Upper lobe of left lung (tissue), 4 donors: ENCODE data around the gene CD200R1L.

Experiments
- CTCF ChIP-seq, 6 experiments: fragments of 450-650 bp in 4 of 6; fragments of 200-600 bp in 2 of 6; sonication (generic) in 2 of 6; IDR thresholded peaks; one replicate each; pipeline ENCODE4 v1.5.1; 2016 to 2019; ENCODE audit warnings: antibody characterized with exemption in 6 of 6
- POLR2A ChIP-seq, 4 donors: fragments of 450-650 bp; IDR thresholded peaks; one replicate each; pipeline ENCODE4 v1.5.1; 2016 to 2017; ENCODE audit warnings: antibody characterized with exemption in 4 of 4, mild to moderate bottlenecking in 2 of 4
- POLR2AphosphoS5 ChIP-seq, 2 donors: sonication (generic); formaldehyde crosslinking; IDR thresholded peaks; one replicate each; pipeline ENCODE4 v1.5.1; 2017; ENCODE audit warnings: antibody characterized with exemption in 2 of 2

- no peak for TF ChIP-seq POLR2AphosphoS5 (IDR thresholded peaks at IDR 0.05)
- TF ChIP-seq CTCF (IDR thresholded peaks at IDR 0.05), result no peak
- TF ChIP-seq POLR2A (IDR thresholded peaks at IDR 0.05), result no peak
Measured at GRCh38 chr3:112810561-112810960, 36.1 kb downstream of the CD200R1L start.
